ENCODE data around the gene SLC25A13.

DNA sequence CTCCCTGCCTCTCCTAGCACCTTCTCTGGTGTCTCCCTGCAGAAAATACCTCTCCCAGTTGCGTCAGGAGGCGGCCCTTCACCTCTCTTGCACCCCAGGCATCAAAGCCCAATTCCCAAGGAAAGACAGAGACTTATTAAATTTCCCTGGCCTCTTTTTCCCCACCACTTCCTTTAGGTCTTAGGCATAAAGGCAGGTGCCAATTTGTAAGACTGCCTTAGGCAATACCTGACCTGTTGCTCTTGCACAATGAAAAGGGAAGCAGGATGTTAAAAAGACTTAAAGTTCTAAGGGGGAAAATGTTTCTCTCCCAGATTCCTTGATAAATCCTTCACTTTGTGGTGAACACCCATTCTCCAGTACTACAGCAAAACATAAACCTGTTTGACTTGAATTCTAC lies 186.7 kb downstream of the SLC25A13 start:
- TF ChIP-seq, protein P1, sequence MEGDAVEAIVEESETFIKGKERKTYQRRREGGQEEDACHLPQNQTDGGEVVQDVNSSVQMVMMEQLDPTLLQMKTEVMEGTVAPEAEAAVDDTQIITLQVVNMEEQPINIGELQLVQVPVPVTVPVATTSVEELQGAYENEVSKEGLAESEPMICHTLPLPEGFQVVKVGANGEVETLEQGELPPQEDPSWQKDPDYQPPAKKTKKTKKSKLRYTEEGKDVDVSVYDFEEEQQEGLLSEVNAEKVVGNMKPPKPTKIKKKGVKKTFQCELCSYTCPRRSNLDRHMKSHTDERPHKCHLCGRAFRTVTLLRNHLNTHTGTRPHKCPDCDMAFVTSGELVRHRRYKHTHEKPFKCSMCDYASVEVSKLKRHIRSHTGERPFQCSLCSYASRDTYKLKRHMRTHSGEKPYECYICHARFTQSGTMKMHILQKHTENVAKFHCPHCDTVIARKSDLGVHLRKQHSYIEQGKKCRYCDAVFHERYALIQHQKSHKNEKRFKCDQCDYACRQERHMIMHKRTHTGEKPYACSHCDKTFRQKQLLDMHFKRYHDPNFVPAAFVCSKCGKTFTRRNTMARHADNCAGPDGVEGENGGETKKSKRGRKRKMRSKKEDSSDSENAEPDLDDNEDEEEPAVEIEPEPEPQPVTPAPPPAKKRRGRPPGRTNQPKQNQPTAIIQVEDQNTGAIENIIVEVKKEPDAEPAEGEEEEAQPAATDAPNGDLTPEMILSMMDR (IDR thresholded peaks at IDR 0.05), result no peak
- no peak for TF ChIP-seq POLR2A (IDR thresholded peaks at IDR 0.05)

Measured in testis (tissue), 2 donors.